Measurements from ENCODE around the gene RAD51C.

DNA sequence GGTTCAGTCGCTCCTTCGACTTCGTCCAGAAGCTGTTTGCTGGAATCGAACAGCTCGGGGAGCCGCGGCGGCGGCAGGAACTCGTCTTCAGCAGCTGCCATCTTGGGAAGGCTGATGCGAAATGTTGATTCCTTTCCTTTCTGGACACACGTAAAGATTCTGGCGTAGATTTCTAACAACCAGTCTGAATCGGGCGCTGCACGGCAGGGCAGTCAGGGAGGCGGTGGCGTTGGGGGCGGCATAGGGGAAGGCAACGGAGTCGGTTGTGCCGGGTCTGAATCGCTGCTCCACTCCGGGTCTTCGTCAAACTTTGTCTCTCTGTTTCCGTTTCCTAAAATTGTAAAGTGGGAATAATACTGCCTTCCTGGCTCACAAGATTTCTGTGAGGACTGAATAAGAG is 30.9 kb upstream of the RAD51C start:
- no peak for TF ChIP-seq NFYB (CRISPR knock-in tag; conservative IDR thresholded peaks at IDR 0.05; ENCODE audit: low read depth)
- TF ChIP-seq TEAD4 (CRISPR knock-in tag; IDR thresholded peaks at IDR 0.05): no peak
- TF ChIP-seq, protein P1, sequence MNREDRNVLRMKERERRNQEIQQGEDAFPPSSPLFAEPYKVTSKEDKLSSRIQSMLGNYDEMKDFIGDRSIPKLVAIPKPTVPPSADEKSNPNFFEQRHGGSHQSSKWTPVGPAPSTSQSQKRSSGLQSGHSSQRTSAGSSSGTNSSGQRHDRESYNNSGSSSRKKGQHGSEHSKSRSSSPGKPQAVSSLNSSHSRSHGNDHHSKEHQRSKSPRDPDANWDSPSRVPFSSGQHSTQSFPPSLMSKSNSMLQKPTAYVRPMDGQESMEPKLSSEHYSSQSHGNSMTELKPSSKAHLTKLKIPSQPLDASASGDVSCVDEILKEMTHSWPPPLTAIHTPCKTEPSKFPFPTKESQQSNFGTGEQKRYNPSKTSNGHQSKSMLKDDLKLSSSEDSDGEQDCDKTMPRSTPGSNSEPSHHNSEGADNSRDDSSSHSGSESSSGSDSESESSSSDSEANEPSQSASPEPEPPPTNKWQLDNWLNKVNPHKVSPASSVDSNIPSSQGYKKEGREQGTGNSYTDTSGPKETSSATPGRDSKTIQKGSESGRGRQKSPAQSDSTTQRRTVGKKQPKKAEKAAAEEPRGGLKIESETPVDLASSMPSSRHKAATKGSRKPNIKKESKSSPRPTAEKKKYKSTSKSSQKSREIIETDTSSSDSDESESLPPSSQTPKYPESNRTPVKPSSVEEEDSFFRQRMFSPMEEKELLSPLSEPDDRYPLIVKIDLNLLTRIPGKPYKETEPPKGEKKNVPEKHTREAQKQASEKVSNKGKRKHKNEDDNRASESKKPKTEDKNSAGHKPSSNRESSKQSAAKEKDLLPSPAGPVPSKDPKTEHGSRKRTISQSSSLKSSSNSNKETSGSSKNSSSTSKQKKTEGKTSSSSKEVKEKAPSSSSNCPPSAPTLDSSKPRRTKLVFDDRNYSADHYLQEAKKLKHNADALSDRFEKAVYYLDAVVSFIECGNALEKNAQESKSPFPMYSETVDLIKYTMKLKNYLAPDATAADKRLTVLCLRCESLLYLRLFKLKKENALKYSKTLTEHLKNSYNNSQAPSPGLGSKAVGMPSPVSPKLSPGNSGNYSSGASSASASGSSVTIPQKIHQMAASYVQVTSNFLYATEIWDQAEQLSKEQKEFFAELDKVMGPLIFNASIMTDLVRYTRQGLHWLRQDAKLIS (CRISPR knock-in tag; IDR thresholded peaks at IDR 0.05; ENCODE audit: borderline replicate concordance): no peak
- TF ChIP-seq GRHL2 (CRISPR knock-in tag; IDR thresholded peaks at IDR 0.05; ENCODE audit: insufficient replicate concordance, severe bottlenecking): no peak
- TF ChIP-seq, protein P2, sequence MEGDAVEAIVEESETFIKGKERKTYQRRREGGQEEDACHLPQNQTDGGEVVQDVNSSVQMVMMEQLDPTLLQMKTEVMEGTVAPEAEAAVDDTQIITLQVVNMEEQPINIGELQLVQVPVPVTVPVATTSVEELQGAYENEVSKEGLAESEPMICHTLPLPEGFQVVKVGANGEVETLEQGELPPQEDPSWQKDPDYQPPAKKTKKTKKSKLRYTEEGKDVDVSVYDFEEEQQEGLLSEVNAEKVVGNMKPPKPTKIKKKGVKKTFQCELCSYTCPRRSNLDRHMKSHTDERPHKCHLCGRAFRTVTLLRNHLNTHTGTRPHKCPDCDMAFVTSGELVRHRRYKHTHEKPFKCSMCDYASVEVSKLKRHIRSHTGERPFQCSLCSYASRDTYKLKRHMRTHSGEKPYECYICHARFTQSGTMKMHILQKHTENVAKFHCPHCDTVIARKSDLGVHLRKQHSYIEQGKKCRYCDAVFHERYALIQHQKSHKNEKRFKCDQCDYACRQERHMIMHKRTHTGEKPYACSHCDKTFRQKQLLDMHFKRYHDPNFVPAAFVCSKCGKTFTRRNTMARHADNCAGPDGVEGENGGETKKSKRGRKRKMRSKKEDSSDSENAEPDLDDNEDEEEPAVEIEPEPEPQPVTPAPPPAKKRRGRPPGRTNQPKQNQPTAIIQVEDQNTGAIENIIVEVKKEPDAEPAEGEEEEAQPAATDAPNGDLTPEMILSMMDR (IDR thresholded peaks at IDR 0.05): no peak
- TF ChIP-seq NR2C2 (CRISPR knock-in tag; IDR thresholded peaks at IDR 0.05): no peak
- TF ChIP-seq, protein P3, sequence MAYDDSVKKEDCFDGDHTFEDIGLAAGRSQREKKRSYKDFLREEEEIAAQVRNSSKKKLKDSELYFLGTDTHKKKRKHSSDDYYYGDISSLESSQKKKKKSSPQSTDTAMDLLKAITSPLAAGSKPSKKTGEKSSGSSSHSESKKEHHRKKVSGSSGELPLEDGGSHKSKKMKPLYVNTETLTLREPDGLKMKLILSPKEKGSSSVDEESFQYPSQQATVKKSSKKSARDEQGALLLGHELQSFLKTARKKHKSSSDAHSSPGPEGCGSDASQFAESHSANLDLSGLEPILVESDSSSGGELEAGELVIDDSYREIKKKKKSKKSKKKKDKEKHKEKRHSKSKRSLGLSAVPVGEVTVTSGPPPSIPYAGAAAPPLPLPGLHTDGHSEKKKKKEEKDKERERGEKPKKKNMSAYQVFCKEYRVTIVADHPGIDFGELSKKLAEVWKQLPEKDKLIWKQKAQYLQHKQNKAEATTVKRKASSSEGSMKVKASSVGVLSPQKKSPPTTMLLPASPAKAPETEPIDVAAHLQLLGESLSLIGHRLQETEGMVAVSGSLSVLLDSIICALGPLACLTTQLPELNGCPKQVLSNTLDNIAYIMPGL (CRISPR knock-in tag; IDR thresholded peaks at IDR 0.05): no peak
- no peak for TF ChIP-seq FOXJ3 (CRISPR knock-in tag; IDR thresholded peaks at IDR 0.05; ENCODE audit: borderline replicate concordance)
- TF ChIP-seq, protein P4, sequence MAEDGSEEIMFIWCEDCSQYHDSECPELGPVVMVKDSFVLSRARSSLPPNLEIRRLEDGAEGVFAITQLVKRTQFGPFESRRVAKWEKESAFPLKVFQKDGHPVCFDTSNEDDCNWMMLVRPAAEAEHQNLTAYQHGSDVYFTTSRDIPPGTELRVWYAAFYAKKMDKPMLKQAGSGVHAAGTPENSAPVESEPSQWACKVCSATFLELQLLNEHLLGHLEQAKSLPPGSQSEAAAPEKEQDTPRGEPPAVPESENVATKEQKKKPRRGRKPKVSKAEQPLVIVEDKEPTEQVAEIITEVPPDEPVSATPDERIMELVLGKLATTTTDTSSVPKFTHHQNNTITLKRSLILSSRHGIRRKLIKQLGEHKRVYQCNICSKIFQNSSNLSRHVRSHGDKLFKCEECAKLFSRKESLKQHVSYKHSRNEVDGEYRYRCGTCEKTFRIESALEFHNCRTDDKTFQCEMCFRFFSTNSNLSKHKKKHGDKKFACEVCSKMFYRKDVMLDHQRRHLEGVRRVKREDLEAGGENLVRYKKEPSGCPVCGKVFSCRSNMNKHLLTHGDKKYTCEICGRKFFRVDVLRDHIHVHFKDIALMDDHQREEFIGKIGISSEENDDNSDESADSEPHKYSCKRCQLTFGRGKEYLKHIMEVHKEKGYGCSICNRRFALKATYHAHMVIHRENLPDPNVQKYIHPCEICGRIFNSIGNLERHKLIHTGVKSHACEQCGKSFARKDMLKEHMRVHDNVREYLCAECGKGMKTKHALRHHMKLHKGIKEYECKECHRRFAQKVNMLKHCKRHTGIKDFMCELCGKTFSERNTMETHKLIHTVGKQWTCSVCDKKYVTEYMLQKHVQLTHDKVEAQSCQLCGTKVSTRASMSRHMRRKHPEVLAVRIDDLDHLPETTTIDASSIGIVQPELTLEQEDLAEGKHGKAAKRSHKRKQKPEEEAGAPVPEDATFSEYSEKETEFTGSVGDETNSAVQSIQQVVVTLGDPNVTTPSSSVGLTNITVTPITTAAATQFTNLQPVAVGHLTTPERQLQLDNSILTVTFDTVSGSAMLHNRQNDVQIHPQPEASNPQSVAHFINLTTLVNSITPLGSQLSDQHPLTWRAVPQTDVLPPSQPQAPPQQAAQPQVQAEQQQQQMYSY (CRISPR knock-in tag; IDR thresholded peaks at IDR 0.05): peak; percentile 73
